ENCODE data around the gene GGT5.

DNA sequence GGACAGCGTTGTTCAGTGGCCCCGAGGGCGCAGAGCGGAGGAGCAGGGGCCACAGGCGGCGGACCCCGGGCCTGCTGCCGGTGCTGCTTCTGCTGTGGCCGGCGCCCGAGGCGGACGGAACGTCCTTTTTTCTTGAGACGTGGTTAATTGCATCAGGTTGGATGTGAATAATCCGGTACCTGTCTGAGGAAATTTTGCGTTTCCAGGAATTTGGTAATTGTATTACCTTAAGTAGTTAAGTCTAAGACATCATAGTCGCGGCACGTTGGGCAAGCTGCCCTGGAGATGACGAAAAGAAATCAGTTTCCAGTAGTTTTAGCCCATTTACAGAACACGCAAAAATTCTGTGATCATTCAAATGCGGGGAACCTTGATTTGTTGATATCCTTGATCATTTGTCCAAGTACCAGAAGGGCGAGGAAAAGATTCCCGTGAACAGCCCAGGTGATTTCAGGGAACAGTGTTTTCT is 26.5 kb upstream of the GGT5 start:
- TF ChIP-seq, protein P1, sequence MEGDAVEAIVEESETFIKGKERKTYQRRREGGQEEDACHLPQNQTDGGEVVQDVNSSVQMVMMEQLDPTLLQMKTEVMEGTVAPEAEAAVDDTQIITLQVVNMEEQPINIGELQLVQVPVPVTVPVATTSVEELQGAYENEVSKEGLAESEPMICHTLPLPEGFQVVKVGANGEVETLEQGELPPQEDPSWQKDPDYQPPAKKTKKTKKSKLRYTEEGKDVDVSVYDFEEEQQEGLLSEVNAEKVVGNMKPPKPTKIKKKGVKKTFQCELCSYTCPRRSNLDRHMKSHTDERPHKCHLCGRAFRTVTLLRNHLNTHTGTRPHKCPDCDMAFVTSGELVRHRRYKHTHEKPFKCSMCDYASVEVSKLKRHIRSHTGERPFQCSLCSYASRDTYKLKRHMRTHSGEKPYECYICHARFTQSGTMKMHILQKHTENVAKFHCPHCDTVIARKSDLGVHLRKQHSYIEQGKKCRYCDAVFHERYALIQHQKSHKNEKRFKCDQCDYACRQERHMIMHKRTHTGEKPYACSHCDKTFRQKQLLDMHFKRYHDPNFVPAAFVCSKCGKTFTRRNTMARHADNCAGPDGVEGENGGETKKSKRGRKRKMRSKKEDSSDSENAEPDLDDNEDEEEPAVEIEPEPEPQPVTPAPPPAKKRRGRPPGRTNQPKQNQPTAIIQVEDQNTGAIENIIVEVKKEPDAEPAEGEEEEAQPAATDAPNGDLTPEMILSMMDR (IDR thresholded peaks at IDR 0.05; ENCODE audit: low read depth, low read length, missing input control) = no peak
- no peak for TF ChIP-seq YY1 (IDR thresholded peaks at IDR 0.05)
- TF ChIP-seq RXRA (IDR thresholded peaks at IDR 0.05) = no peak
- no peak for TF ChIP-seq EGR1 (IDR thresholded peaks at IDR 0.05; ENCODE audit: low read depth in 2 of 2)
- TF ChIP-seq RAD21 (IDR thresholded peaks at IDR 0.05) = no peak
- TF ChIP-seq, protein P2, sequence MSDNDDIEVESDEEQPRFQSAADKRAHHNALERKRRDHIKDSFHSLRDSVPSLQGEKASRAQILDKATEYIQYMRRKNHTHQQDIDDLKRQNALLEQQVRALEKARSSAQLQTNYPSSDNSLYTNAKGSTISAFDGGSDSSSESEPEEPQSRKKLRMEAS (IDR thresholded peaks at IDR 0.05) = no peak
- TF ChIP-seq, protein P3, sequence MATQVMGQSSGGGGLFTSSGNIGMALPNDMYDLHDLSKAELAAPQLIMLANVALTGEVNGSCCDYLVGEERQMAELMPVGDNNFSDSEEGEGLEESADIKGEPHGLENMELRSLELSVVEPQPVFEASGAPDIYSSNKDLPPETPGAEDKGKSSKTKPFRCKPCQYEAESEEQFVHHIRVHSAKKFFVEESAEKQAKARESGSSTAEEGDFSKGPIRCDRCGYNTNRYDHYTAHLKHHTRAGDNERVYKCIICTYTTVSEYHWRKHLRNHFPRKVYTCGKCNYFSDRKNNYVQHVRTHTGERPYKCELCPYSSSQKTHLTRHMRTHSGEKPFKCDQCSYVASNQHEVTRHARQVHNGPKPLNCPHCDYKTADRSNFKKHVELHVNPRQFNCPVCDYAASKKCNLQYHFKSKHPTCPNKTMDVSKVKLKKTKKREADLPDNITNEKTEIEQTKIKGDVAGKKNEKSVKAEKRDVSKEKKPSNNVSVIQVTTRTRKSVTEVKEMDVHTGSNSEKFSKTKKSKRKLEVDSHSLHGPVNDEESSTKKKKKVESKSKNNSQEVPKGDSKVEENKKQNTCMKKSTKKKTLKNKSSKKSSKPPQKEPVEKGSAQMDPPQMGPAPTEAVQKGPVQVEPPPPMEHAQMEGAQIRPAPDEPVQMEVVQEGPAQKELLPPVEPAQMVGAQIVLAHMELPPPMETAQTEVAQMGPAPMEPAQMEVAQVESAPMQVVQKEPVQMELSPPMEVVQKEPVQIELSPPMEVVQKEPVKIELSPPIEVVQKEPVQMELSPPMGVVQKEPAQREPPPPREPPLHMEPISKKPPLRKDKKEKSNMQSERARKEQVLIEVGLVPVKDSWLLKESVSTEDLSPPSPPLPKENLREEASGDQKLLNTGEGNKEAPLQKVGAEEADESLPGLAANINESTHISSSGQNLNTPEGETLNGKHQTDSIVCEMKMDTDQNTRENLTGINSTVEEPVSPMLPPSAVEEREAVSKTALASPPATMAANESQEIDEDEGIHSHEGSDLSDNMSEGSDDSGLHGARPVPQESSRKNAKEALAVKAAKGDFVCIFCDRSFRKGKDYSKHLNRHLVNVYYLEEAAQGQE (IDR thresholded peaks at IDR 0.05) = no peak
- no peak for TF ChIP-seq TAF1 (conservative IDR thresholded peaks at IDR 0.05)
- no peak for TF ChIP-seq JUND (IDR thresholded peaks at IDR 0.05)
- TF ChIP-seq, protein P4, sequence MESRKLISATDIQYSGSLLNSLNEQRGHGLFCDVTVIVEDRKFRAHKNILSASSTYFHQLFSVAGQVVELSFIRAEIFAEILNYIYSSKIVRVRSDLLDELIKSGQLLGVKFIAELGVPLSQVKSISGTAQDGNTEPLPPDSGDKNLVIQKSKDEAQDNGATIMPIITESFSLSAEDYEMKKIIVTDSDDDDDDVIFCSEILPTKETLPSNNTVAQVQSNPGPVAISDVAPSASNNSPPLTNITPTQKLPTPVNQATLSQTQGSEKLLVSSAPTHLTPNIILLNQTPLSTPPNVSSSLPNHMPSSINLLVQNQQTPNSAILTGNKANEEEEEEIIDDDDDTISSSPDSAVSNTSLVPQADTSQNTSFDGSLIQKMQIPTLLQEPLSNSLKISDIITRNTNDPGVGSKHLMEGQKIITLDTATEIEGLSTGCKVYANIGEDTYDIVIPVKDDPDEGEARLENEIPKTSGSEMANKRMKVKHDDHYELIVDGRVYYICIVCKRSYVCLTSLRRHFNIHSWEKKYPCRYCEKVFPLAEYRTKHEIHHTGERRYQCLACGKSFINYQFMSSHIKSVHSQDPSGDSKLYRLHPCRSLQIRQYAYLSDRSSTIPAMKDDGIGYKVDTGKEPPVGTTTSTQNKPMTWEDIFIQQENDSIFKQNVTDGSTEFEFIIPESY (IDR thresholded peaks at IDR 0.05) = no peak

All from liver (tissue), 3 donors.